Germinal center (tissue), 1 donor: ENCODE measurements around the gene GIT1.

Experiments used
- DNase-seq: peaks from one replicate; pipeline ENCODE4 v3.0.0; 2012; ENCODE audit warnings: mixed read lengths, low spot score

The GIT1 gene

DNA sequence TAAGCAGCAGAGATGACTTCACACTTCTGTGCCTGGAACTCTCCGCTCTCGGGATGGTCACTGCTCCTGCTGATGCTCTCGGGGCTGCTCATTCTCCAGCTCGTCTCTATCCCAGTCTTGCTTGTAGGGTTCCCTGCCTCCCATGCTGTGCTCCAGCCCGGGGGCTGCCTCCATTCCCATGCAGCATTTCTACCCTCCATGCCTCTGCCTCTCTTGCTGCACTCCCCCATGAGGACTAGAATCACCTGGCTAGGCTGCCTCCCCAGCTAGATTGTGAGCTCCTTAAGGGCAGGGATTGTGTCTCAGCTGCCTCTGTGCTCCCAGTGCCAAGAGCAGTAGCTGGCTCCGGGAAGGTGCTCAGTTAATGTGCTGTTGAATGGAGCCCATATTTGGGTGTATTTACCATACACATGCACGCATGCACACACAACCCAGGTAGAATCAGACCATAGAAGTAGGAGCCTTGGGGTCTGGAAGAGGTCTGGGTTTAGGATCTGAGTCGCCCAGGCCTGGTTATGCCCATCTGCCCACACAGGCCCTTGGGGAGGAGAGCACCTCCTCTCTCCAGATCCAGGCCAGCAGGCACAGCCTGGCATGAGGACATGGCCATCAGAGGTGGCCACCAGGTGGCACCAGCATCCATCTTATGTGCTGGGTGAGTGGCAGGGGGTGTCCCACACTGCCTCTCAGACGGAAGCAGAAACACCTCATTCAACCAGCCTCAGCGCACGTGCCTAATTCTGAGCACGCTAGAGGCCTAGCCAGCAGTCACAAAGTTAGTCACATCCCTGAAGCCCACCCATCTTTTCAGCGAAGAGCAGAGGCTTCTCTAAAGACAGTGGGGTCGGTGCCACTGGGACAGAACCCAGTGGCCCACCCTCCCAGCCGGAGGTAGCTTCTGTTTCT, 9.3 kb downstream of the GIT1 start:
- DNase-seq, result peak; percentile 90

- no peak for DNase-seq
Measured at GRCh38 chr17:29578626-29579485, 10.6 kb downstream of the GIT1 start.

DNA sequence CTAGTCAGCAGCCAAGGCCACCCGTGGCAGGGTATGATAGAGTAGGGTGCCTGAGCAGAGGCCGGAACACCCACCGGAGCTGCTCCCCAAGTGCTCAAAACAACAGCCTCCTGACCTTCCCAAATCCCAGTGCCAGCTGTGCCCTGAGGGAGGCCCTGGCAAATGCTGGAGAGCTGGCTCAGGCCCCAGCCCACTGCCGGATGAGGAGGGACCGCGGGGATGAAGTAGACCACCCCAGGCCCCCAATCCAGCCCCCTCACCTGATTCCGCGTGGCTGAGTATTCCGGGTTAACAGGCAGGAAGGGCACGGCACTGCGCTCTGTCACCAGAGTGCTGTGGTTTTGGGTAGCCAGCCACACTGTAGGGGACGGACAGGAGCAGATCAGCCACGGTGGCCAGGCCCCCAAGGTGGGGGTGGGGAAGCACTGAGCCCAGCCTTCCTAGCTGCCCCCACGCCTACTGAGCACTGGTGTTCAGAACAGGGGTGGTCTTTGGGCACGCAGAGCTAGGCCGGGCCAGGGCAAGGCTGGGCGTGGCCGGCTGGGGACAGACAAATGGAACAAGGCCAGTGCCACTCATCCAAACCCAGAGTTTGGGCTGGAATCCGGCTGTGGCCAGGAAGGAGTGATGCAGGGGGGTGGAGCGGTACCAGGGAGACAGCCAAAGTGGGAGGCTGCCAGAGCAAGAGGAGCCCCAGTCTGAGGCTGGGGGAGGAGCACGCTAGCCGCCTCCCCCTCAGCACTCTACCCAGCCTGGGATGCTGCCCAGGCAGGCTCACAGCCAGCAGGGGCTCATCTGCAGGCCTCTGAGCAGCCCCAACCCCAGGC, 11.8 kb downstream of the GIT1 start:
- DNase-seq, result no peak

- no peak for DNase-seq
Measured at GRCh38 chr17:29577001-29577370, 12.5 kb downstream of the GIT1 start.

DNA sequence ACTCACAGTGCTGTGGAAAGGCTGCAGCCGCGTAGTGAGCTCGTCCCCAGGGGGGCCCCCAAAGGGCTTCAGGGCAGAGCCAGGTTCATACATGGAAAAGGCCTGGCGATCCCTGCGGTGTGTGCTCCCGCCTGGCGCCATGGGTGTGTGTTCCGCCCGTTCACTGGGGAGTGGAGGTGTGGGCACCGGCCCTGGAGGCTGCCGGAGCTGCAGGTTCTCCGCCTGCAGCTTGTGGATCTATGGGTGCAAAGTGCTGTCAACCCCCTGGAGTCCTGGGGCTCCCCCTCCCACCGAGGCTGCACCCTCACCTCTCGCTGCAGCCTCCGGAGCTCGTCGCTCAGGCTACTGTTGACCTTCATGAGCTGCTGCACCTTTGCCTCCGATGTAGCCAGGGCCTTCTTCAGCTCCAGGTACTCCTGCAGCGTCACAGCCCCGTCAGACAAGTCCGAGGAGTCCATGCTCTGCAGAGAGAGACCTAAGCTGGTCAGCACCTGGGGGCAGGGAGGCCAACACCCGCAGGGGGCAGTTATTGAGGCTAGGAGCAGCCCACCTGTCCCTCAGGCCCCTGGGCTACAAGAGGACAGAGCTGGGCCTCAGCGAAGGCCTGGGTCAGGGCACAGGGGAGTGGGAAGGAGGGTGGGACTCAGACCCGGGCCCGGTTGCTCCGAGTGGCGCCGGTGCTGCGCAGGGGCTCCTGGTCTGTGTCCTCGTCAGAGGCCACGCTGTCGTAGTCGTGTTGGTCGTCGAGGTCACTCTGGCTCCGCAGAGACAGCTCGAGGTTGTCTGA, 13.0 kb downstream of the GIT1 start:
- no peak for DNase-seq

DNA sequence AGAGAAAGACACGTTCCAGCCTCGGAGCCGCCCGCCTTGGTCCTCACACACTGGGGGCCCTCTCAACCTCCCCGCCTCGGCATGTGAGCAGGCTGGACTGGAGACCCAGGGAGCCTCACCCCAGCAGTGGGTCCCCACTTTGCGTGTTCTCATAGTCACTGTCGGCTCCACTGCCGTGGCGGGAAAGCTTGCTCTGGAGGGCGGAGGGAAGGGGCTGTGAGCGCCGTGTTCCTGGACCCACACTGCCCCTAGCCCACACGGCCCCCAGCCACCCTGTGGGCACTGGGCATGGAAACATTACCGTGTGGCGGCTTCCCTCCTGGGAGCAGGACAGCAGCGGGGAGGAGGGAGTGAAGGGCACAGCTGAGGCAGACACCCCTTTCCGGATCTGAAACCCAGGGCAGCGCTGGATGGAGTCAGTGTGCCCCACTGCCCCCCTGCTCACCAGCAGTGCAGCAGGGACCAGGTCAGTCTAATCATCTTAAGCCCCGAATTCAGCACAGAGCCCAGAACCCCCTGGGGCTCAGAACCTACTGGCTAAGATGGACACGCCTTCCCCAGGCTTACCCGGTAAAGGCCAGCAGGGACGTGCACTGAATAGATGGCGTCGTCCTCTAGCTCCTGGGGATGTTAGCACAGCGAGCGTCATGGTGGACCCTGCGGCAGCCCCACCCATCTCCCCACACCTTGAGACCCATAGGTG, 13.8 kb downstream of the GIT1 start:
- no peak for DNase-seq

GRCh38 chr17:29574732-29575510, 14.5 kb downstream of the GIT1 start:
- no peak for DNase-seq

DNA sequence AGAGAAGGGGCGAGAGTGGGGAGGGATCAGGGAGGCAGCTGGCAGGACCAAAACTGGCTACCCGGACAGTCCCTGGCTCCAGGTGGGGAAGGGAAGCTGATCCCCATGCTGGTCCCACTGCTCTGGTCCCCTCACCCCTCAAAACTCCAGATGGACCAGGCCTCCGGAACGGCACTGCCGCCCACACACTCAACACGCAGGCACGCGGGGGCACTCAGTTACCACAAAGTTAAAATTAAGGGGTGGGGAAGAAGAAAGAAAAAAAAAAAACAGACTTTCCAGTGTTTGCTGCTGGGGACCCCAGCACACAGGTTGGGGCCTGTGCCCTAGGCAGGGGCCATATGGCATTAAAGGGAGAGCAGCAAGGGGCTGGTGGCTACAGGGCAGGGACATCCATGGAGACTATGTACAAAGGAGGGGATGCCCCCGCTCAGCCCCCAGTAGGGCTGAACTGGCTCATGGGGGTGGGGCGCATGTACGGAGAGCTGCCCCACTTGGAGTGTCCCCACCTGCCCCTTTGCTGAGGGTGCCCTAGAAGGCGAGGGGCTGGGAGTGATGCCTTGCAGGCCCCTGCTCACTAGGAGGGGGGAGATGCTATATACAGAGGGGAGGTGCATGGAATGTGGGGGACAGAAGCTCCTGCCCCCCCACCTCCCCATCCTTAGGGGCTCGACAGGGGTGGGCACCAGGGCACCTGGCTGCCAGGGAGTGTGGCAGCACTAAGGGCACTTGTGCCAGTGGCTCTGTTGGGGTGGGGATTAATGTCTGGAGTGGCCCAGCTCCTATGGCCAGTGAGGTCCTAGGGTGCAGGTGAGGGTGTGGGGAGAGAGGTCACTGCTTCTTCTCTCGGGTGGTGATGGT, 15.3 kb downstream of the GIT1 start:
- no peak for DNase-seq

DNA sequence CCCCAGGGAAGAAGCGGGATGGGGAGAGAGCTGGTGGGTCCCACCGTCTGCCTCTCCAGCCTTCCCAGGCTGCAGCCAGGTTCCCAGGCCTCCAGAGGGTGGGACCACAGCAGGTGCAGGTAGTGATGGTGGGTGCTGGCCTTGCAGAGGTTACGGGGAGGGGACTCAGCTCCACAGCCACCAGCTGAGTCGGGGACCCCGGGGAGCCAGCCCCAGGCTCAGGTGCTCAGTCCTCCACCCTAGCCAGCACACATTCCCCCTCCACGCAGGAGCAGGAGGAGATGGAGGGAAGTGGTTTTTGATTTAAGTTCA, 15.9 kb downstream of the GIT1 start:
- DNase-seq, result no peak

GRCh38 chr17:29572691-29573557, 16.5 kb downstream of the GIT1 start:
- peak; percentile 65 for DNase-seq

DNA sequence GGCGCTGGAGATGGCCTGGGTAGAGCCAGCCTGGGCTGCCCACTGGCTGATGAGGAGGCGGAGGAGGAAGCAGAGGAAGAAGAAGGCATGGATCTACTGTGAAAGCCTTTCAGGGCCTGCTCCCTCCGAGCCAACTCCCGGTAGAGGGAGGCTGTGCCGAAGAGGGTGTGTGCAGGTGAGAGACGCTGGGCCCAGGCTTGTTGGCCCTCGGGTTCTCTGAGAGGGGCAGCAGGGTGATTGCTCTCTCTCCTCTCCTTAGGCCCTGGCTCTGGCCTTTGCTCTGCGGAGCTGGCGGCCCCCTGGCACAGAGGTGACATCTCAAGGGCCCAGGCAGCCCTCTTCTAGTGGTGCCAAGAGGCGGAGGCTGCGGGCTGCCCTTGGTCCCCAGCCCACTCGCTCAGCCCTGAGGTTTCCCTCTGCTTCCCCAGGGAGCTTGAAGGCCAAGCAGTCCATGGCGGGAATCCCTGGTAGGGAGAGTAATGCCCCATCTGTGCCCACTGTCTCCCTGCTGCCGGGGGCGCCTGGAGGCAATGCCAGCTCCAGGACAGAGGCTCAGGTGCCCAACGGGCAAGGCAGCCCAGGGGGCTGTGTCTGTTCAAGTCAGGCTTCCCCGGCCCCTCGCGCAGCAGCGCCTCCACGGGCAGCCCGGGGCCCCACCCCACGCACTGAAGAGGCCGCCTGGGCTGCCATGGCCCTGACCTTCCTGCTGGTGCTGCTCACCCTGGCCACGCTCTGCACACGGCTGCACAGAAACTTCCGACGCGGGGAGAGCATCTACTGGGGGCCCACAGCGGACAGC, 17.4 kb downstream of the GIT1 start:
- DNase-seq, result no peak

DNA sequence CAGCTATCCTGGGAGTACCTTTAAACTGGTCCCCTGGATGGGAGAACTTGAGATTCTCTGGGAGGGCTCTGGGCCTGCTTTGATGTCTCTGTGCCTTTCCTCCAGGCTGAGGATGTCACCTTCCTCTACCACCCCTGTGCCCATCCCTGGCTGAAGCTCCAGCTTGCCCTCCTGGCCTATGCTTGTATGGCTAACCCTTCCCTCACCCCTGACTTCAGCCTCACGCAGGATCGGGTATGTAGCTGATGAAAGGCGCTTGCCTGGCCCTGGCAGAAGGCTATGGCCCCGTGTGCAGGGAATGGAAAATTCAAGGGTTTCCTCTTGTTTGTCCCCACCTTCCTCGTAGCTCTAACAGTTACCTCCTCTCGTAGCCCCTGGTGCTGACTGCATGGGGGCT, 18.0 kb downstream of the GIT1 start:
- DNase-seq, result no peak

DNA sequence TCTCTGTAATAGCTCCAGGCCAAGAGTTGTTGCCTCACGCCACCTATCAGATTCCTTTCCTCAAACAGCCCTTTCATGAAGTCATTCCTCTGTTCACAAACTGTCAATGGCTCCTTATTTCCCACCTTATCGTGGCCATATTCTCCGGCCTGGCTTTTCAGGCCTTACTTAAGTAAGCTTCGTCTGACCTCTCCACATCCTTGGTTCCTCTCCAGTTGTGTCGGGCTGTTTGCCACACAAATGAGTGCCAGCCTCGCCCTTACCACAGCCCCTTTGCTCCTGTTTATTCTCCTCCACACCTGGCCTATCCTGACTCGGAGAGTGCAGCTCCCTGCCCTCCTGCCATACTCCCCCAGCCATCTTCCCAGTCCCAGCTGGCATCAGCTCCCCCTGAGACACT, 18.9 kb downstream of the GIT1 start:
- DNase-seq, result no peak

GRCh38 chr17:29569245-29569950, 20.1 kb downstream of the GIT1 start:
- no peak for DNase-seq

GRCh38 chr17:29568331-29569244, 20.9 kb downstream of the GIT1 start, which contains the start of gene TP53I13:
TP53I13 (plus strand) TSS chr17:29568701; CDS start chr17:29568759, 58 bp downstream.
- peak; percentile 91 for DNase-seq
